Bronchial epithelial cell (primary cell): ENCODE results near the gene RPE. TPM values are rescaled to one million over a fixed set of nuclear protein-coding genes. Genes with fewer than 3 reads are reported as not detected.

Experiments used
- DNase-seq: peaks from one replicate; pipeline ENCODE4 v3.0.0-alpha.2; 2010; ENCODE audit warnings: low read depth
- FAIRE-seq: peaks from 2 replicates; lab custom pipeline; 2011; peaks lifted over from hg19 to GRCh38; lab: Jason Lieb, UNC
- H3K27me3 ChIP-seq: 2 replicates; pipeline ENCODE4 v1.5.1; 2011; ENCODE audit warnings: low read length; ENCODE audit not compliant: control insufficient read depth, insufficient read depth
- H3K36me3 ChIP-seq: 2 replicates; pipeline ENCODE4 v1.5.1; 2011; ENCODE audit warnings: low read length; ENCODE audit not compliant: control insufficient read depth, insufficient read depth
- H3K4me3 ChIP-seq: 2 replicates; pipeline ENCODE4 v1.5.1; 2011; ENCODE audit warnings: mild to moderate bottlenecking, low read depth, low read length, control low read depth
- total RNA-seq: library from RNA; depleted of rRNA; stranded (reverse); fragments of >200 nt; gene quantifications from 2 replicates; pipeline ENCODE4 v1.2.1, GENCODE V29; 2014
- TF ChIP-seq, protein P1 (sequence below): IDR thresholded peaks from 2 replicates; pipeline ENCODE4 v1.5.1; 2011; ENCODE audit warnings: mild to moderate bottlenecking, moderate library complexity, low read length, control low read depth, inconsistent platforms; ENCODE audit not compliant: insufficient read depth, severe bottlenecking

The RPE gene
- total RNA-seq, 1 donor from 2014 or later: 130 TPM

DNA sequence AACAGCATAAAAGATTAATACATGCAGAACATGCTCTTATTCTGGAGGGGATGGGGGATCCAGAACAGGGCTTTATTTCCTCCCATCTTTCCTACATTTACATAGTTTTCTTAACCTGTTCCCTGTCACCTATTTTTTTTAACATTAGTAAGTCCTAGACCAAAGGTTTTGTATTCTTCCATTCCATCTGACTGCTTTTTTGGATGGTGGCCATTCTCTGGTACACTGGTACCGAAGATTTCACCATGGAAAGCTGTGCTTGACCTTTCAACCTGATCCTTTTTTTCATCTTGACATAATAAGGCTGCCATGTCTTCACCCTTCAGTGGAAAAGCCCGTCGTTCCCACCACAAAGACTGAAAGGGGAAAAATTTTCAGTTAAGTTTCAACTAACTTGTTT is 20.4 kb downstream of the RPE start:
- Histone ChIP-seq H3K4me3 (no peak overlapping the region), H3K27me3 (no peaks in the 10 kb centered on the region), H3K36me3 (peaks cover 4% of the 10 kb centered on the region)
- TF ChIP-seq, protein P1, sequence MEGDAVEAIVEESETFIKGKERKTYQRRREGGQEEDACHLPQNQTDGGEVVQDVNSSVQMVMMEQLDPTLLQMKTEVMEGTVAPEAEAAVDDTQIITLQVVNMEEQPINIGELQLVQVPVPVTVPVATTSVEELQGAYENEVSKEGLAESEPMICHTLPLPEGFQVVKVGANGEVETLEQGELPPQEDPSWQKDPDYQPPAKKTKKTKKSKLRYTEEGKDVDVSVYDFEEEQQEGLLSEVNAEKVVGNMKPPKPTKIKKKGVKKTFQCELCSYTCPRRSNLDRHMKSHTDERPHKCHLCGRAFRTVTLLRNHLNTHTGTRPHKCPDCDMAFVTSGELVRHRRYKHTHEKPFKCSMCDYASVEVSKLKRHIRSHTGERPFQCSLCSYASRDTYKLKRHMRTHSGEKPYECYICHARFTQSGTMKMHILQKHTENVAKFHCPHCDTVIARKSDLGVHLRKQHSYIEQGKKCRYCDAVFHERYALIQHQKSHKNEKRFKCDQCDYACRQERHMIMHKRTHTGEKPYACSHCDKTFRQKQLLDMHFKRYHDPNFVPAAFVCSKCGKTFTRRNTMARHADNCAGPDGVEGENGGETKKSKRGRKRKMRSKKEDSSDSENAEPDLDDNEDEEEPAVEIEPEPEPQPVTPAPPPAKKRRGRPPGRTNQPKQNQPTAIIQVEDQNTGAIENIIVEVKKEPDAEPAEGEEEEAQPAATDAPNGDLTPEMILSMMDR: no peak
- DNase-seq: no peak
- no peak for FAIRE-seq

GRCh38 chr2:210027608-210028007 is 25.2 kb downstream of the RPE start:
- TF ChIP-seq, protein P1: no peak
- no peak for FAIRE-seq
- H3K36me3 ChIP-seq: no peaks in the 10 kb centered on the region

GRCh38 chr2:210028178-210028577 is 25.7 kb downstream of the RPE start:
- Histone ChIP-seq H3K4me3 (no peak overlapping the region), H3K27me3 (no peaks in the 10 kb centered on the region), H3K36me3 (no peaks in the 10 kb centered on the region)
- FAIRE-seq: no peak
- TF ChIP-seq, protein P1: no peak
- DNase-seq: no peak

More at GRCh38 chr2:210027608-210028007, 25.2 kb downstream of the RPE start:
- Histone ChIP-seq H3K4me3 (no peak overlapping the region), H3K27me3 (no peaks in the 10 kb centered on the region)
- no peak for DNase-seq

DNA sequence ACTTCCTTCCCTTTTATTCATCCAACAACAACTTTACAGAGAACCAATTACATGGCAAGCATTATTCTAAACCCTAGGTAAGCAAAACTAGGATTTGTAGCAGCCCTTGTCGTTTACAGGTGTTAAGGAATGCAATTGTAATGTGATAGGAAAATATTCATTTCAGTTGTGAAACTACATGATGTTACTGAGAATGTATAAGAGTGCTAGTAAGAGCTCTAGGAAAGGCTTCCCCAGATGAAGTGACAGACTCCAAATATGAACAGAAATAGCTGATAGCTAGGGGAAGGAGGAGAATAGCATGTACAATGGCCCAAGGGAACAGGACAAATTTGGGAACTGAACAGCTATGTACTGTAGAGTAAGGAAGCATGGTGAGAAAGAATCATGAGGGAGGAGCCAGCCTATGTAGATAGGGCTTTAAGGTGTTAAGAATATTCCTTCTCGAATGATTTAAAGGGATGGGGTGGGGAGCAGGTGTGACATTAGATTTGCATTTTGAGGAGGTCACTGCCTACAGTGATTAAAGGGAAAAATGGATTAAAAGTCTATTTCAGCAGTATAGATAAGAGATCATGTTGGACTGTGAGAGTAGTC is 31.7 kb downstream of the RPE start:
- DNase-seq (no peak), FAIRE-seq (no peak)
- no peak overlapping the region for H3K4me3 ChIP-seq
- no peaks in the 10 kb centered on the region for H3K36me3 ChIP-seq
- H3K27me3 ChIP-seq: no peaks in the 10 kb centered on the region
- TF ChIP-seq, protein P1: no peak

- H3K27me3 ChIP-seq: no peaks in the 10 kb centered on the region
- TF ChIP-seq, protein P1: no peak
- H3K4me3 ChIP-seq: no peak overlapping the region
- DNase-seq (peak; percentile 26), FAIRE-seq (no peak)
- no peaks in the 10 kb centered on the region for H3K36me3 ChIP-seq
Observed at GRCh38 chr2:210035679-210036078, 33.2 kb downstream of the RPE start.

DNA sequence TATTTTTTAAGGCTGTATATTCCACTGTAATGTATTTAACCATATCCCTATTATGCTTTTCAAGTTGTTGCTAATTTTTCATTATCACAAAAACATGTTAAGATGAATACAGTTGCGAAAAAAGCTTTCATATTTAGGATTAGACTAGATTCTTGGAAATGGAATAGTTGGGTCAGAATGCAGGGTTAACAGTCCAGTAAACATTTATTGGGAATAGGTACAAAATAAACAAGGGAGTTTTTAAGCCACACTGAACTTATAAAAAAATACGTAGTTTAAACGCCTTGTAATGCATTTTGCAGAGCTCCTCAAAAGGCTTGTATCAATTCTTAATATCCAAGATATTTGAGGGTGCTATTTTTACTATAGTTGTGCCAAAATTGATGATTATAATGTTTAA is 35.6 kb downstream of the RPE start:
- DNase-seq (no peak), FAIRE-seq (no peak)
- H3K36me3 ChIP-seq: no peaks in the 10 kb centered on the region

More for the DNA sequence above, 35.6 kb downstream of the RPE start:
- TF ChIP-seq, protein P1: no peak
- H3K27me3 ChIP-seq: no peaks in the 10 kb centered on the region
- no peak overlapping the region for H3K4me3 ChIP-seq
